Measurements from ENCODE around the gene VAPB. TPM values are rescaled to one million over a fixed set of nuclear protein-coding genes. Genes with fewer than 3 reads are reported as not detected.

Gene VAPB, protein sequence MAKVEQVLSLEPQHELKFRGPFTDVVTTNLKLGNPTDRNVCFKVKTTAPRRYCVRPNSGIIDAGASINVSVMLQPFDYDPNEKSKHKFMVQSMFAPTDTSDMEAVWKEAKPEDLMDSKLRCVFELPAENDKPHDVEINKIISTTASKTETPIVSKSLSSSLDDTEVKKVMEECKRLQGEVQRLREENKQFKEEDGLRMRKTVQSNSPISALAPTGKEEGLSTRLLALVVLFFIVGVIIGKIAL
- 51.1 TPM for total RNA-seq (2021; ENCODE audit: unreplicated experiment)
- 38.7 and 40.5 TPM in 2 replicates for polyA plus RNA-seq (2012)
- percentile 88 among the genes with signal in this experiment for Bru-seq, nascent RNA
- percentile 88 among the genes with signal in this experiment for BruChase-seq, experiment 1, labeled RNA remaining after a 6-hour chase
- BruChase-seq, experiment 2, labeled RNA remaining after a 2-hour chase: percentile 87 among the genes with signal in this experiment
- long read RNA-seq, full-length matches to known transcripts: 111 of 142 reads
- long read RNA-seq, partial matches to known transcripts: 1 of 142 reads
- long read RNA-seq, other reads (novel, unspliced or antisense): 30 of 142 reads

DNA sequence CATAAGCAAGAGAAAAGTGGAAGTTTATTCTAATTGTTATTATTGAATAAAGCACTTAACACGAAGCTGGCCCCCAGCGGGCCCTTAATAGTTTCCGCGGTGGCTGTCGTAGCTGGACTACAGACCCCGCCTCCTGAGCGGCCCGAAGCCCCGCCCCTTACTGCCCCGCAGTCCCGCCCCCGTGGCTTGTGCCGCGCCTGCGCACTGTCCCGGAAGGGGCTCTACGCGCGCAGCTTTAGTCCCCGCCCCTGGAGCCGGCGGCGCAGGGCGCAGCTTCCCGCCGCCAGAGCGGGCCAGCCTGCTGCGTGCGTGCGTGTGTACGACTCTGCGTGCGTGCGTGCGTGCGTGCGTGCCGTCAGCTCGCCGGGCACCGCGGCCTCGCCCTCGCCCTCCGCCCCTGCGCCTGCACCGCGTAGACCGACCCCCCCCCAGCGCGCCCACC lies at the start of gene VAPB:
Gene VAPB, plus strand, starts transcription at position 348 of the 442 bp plus-strand sequence. CDS start 231 bp downstream, outside the sequence.
- Histone ChIP-seq H3K4me1 (ENCODE audit: control insufficient read depth in 1 of 2, insufficient read depth in 2 of 2, low read length in 2 of 2) (peaks cover 14 to 15% of the 10 kb centered on the region in 2 experiments), H3K27me3 (ENCODE audit: insufficient read depth, low read length) (no peaks in the 10 kb centered on the region), H3K36me3 (ENCODE audit: control insufficient read depth in 1 of 2, insufficient read depth in 2 of 2, low read length in 2 of 2) (peaks cover 11 to 17% of the 10 kb centered on the region in 2 experiments; a peak in 3 of 4 replicates), H3K79me2 (ENCODE audit: insufficient read depth, low read length) (peaks cover 47% of the 10 kb centered on the region), H3K9me2 (ENCODE audit: insufficient read depth) (no peaks in the 10 kb centered on the region), H3K9me3 (ENCODE audit: control insufficient read depth in 1 of 2, insufficient read depth in 1 of 2, low read depth in 1 of 2, low read length in 2 of 2) (no peaks in the 10 kb centered on the region), H2AFZ (ENCODE audit: low read depth, low read length, poor library complexity, severe bottlenecking) (peak within 1 kb of the TSS; percentile 24), H3K27ac (ENCODE audit: low read depth, low read length) (peak within 1 kb of the TSS; percentile 79), H3K4me3 (replicated peaks in 1 of 2; ENCODE audit: low read depth in 1 of 2, low read length in 2 of 2) (peak within 1 kb of the TSS; percentile 88 to 92), H3K9ac (ENCODE audit: low read length) (peak within 1 kb of the TSS; percentile 90), H4K20me1 (ENCODE audit: insufficient read depth) (peaks cover 4% of the 10 kb centered on the region; the same call in 1 of the 2 replicates), H3K4me2 (ENCODE audit: low read length) (peak within 1 kb of the TSS; percentile 96)
- peak; percentile 91 for DNase-seq (ENCODE audit: low read depth, low spot score)
- BruUV-seq (replicated peaks): no TSS peak
- CTCF ChIA-PET: interaction anchor here (1.5 kb wide), 1 partner anchor 153 kb away, joined by 3 read pairs; no protein-coding TSS in a partner anchor
- RAD21 ChIA-PET (ENCODE audit: low non-redundant PET in 1 of 2, low total read pairs in 2 of 2, uncharacterized antibody in 2 of 2, unreplicated experiment in 2 of 2): interaction anchor here (0.6 to 0.7 kb wide), 2 partner anchors 862 to 895 kb away, joined by 3 to 4 read pairs; no protein-coding TSS in a partner anchor
- peak; percentile 99 for ATAC-seq
- intact Hi-C loops (cut with micrococcal nuclease): loop anchor here (2.0 kb wide), 1 partner anchor 78 kb away; no protein-coding TSS in a partner anchor
- POLR2A ChIA-PET: interaction anchor here (0.8 to 1.0 kb wide), 4 partner anchors 11 to 17 kb away, joined by 3 to 4 read pairs (median 3); no protein-coding TSS in a partner anchor
- TF ChIP-seq SIN3A (IDR thresholded peaks at IDR 0.05; ENCODE audit: low read depth): no peak
- TF ChIP-seq, protein P1, sequence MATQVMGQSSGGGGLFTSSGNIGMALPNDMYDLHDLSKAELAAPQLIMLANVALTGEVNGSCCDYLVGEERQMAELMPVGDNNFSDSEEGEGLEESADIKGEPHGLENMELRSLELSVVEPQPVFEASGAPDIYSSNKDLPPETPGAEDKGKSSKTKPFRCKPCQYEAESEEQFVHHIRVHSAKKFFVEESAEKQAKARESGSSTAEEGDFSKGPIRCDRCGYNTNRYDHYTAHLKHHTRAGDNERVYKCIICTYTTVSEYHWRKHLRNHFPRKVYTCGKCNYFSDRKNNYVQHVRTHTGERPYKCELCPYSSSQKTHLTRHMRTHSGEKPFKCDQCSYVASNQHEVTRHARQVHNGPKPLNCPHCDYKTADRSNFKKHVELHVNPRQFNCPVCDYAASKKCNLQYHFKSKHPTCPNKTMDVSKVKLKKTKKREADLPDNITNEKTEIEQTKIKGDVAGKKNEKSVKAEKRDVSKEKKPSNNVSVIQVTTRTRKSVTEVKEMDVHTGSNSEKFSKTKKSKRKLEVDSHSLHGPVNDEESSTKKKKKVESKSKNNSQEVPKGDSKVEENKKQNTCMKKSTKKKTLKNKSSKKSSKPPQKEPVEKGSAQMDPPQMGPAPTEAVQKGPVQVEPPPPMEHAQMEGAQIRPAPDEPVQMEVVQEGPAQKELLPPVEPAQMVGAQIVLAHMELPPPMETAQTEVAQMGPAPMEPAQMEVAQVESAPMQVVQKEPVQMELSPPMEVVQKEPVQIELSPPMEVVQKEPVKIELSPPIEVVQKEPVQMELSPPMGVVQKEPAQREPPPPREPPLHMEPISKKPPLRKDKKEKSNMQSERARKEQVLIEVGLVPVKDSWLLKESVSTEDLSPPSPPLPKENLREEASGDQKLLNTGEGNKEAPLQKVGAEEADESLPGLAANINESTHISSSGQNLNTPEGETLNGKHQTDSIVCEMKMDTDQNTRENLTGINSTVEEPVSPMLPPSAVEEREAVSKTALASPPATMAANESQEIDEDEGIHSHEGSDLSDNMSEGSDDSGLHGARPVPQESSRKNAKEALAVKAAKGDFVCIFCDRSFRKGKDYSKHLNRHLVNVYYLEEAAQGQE (IDR thresholded peaks at IDR 0.05; ENCODE audit: low read depth): no peak
- no peak for TF ChIP-seq JUND (IDR thresholded peaks at IDR 0.05)
- TF ChIP-seq ZFX (IDR thresholded peaks at IDR 0.05): no peak
- TF ChIP-seq, protein P2, sequence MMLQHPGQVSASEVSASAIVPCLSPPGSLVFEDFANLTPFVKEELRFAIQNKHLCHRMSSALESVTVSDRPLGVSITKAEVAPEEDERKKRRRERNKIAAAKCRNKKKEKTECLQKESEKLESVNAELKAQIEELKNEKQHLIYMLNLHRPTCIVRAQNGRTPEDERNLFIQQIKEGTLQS (IDR thresholded peaks at IDR 0.05): no peak
- peak; percentile 65 for TF ChIP-seq POLR2AphosphoS5 (IDR thresholded peaks at IDR 0.05; ENCODE audit: low read depth, low read length)
- TF ChIP-seq EGR1 (IDR thresholded peaks at IDR 0.05; ENCODE audit: low read depth): 0 out of 2 replicates have a peak, but pooled peaks have one; percentile 58
- no peak for TF ChIP-seq RAD21 (IDR thresholded peaks at IDR 0.05; ENCODE audit: low read depth)
- no peak for TF ChIP-seq TCF7L2 (IDR thresholded peaks at IDR 0.05; ENCODE audit: borderline replicate concordance, extremely low read depth, insufficient read depth, insufficient read length)
- TF ChIP-seq EZH2phosphoT487 (IDR thresholded peaks at IDR 0.05; ENCODE audit: borderline replicate concordance): no peak
- TF ChIP-seq FOSL1 (IDR thresholded peaks at IDR 0.05; ENCODE audit: low read depth): no peak
- no peak for TF ChIP-seq ZNF274 (IDR thresholded peaks at IDR 0.05; ENCODE audit: low read depth, low read length)
- TF ChIP-seq, protein P3, sequence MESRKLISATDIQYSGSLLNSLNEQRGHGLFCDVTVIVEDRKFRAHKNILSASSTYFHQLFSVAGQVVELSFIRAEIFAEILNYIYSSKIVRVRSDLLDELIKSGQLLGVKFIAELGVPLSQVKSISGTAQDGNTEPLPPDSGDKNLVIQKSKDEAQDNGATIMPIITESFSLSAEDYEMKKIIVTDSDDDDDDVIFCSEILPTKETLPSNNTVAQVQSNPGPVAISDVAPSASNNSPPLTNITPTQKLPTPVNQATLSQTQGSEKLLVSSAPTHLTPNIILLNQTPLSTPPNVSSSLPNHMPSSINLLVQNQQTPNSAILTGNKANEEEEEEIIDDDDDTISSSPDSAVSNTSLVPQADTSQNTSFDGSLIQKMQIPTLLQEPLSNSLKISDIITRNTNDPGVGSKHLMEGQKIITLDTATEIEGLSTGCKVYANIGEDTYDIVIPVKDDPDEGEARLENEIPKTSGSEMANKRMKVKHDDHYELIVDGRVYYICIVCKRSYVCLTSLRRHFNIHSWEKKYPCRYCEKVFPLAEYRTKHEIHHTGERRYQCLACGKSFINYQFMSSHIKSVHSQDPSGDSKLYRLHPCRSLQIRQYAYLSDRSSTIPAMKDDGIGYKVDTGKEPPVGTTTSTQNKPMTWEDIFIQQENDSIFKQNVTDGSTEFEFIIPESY (IDR thresholded peaks at IDR 0.05; ENCODE audit: extremely low read depth, insufficient replicate concordance, low read length): no peak
- no peak for TF ChIP-seq EZH2 (IDR thresholded peaks at IDR 0.05)
- TF ChIP-seq YY1 (IDR thresholded peaks at IDR 0.05; ENCODE audit: extremely low read depth, insufficient replicate concordance, low read depth, low read length): no peak
- no peak for TF ChIP-seq POLR2A (IDR thresholded peaks at IDR 0.05; ENCODE audit: borderline replicate concordance, extremely low read depth, insufficient read depth, insufficient read length)
